OCI-LY3 (cell line): ENCODE data around the gene SYTL3.

Experiments
- H2AFZ ChIP-seq: fragments of 200-600, 300-600 bp; shearing (Covaris generic); 2 replicates; pipeline ENCODE4 v1.6.0; 2014; ENCODE audit warnings: antibody characterized with exemption, low read depth, low read length
- H3K27ac ChIP-seq: fragments of 200-600, 300-600 bp; sonication (generic); 2 replicates; pipeline ENCODE4 v1.5.1; 2014; ENCODE audit warnings: mild to moderate bottlenecking, low read length, moderate library complexity, mixed read lengths
- H3K27me3 ChIP-seq: fragments of 200-600, 300-600 bp; sonication (generic); 2 replicates; pipeline ENCODE4 v1.6.1; 2014; ENCODE audit warnings: low read depth, low read length, mixed read lengths
- H3K36me3 ChIP-seq: fragments of 200-600, 300-600 bp; sonication (generic); replicated peaks from 2 replicates; pipeline ENCODE3; 2014; ENCODE audit warnings: low read depth, low read length, mixed read lengths
- H3K4me1 ChIP-seq: fragments of 300-600, 200-600 bp; sonication (generic); 2 replicates; pipeline ENCODE4 v1.6.1; 2014; ENCODE audit warnings: low read length, mixed read lengths
- H3K4me2 ChIP-seq: fragments of 200-600, 300-600 bp; sonication (generic); 2 replicates; pipeline ENCODE4 v1.6.1; 2014; ENCODE audit warnings: low read length, mixed read lengths
- H3K4me3 ChIP-seq: fragments of 300-600, 200-600 bp; sonication (generic); 2 replicates; pipeline ENCODE4 v1.5.1; 2014; ENCODE audit warnings: antibody characterized with exemption, mild to moderate bottlenecking, low read length, moderate library complexity
- H3K79me2 ChIP-seq: fragments of 300-600, 200-600 bp; shearing (Covaris generic); 2 replicates; pipeline ENCODE4 v1.6.1; 2014; ENCODE audit warnings: mild to moderate bottlenecking, low read length, mixed read lengths
- H3K9ac ChIP-seq: fragments of 300-600, 200-600 bp; shearing (Covaris generic); 2 replicates; pipeline ENCODE4 v1.6.0; 2014; ENCODE audit warnings: mild to moderate bottlenecking, low read length, moderate library complexity
- H3K9me3 ChIP-seq: fragments of 200-600, 300-600 bp; shearing (Covaris generic); 2 replicates; pipeline ENCODE4 v1.6.1; 2014; ENCODE audit warnings: low read length, mixed read lengths; ENCODE audit not compliant: insufficient read depth
- H4K20me1 ChIP-seq: fragments of 200-600, 300-600 bp; sonication (generic); 2 replicates; pipeline ENCODE4 v1.6.1; 2016; ENCODE audit warnings: low read length, mixed read lengths; ENCODE audit not compliant: insufficient read depth
- CTCF ChIP-seq: fragments of 200-600, 300-600 bp; sonication (generic); IDR thresholded peaks from 2 replicates; pipeline ENCODE4 v1.5.1; 2014; ENCODE audit warnings: antibody characterized with exemption, low read length, low read depth
- EZH2phosphoT487 ChIP-seq: fragments of 200-600 bp; shearing (Covaris generic); IDR thresholded peaks from 2 replicates; pipeline ENCODE4 v1.6.1; 2018; ENCODE audit warnings: antibody characterized with exemption, mixed run types, low read depth

Gene SYTL3

GRCh38 chr6:158608221-158608620 lies 41.6 kb upstream of the SYTL3 start:
- no peak overlapping the region for H3K27ac ChIP-seq
- TF ChIP-seq EZH2phosphoT487: no peak
- no peak for TF ChIP-seq CTCF
- H3K79me2 ChIP-seq: no peaks in the 10 kb centered on the region
- H4K20me1 ChIP-seq: no peaks in the 10 kb centered on the region
- H3K4me2 ChIP-seq: no peak overlapping the region
- H3K9me3 ChIP-seq: no peaks in the 10 kb centered on the region
- no peak overlapping the region for H3K9ac ChIP-seq
- H2AFZ ChIP-seq: no peak overlapping the region
- no peaks in the 10 kb centered on the region for H3K4me1 ChIP-seq
- peaks cover 5% of the 10 kb centered on the region for H3K36me3 ChIP-seq
- H3K27me3 ChIP-seq: no peaks in the 10 kb centered on the region
- no peak overlapping the region for H3K4me3 ChIP-seq

GRCh38 chr6:158609455-158610155 lies 40.2 kb upstream of the SYTL3 start:
- Histone ChIP-seq H3K36me3 (peaks cover 8% of the 10 kb centered on the region), H3K79me2 (no peaks in the 10 kb centered on the region), H3K27ac (no peak overlapping the region)

GRCh38 chr6:158610319-158610968 lies 39.4 kb upstream of the SYTL3 start:
- H3K4me1 ChIP-seq: no peaks in the 10 kb centered on the region
- no peak overlapping the region for H3K9ac ChIP-seq
- H3K79me2 ChIP-seq: no peaks in the 10 kb centered on the region
- H3K4me2 ChIP-seq: no peak overlapping the region
- no peak overlapping the region for H2AFZ ChIP-seq
- H3K27me3 ChIP-seq: no peaks in the 10 kb centered on the region
- peaks cover 7% of the 10 kb centered on the region for H3K36me3 ChIP-seq
- TF ChIP-seq EZH2phosphoT487 (no peak), CTCF (no peak)
- H3K9me3 ChIP-seq: no peaks in the 10 kb centered on the region
- H3K27ac ChIP-seq: no peak overlapping the region
- H4K20me1 ChIP-seq: no peaks in the 10 kb centered on the region
- H3K4me3 ChIP-seq: no peak overlapping the region

More at GRCh38 chr6:158609455-158610155, 40.2 kb upstream of the SYTL3 start:
- Histone ChIP-seq H2AFZ (no peak overlapping the region), H3K4me1 (no peaks in the 10 kb centered on the region), H3K9ac (no peak overlapping the region), H3K9me3 (no peaks in the 10 kb centered on the region), H3K4me2 (no peak overlapping the region), H3K4me3 (no peak overlapping the region), H3K27me3 (no peaks in the 10 kb centered on the region), H4K20me1 (no peaks in the 10 kb centered on the region)
- TF ChIP-seq EZH2phosphoT487 (no peak), CTCF (no peak)

DNA sequence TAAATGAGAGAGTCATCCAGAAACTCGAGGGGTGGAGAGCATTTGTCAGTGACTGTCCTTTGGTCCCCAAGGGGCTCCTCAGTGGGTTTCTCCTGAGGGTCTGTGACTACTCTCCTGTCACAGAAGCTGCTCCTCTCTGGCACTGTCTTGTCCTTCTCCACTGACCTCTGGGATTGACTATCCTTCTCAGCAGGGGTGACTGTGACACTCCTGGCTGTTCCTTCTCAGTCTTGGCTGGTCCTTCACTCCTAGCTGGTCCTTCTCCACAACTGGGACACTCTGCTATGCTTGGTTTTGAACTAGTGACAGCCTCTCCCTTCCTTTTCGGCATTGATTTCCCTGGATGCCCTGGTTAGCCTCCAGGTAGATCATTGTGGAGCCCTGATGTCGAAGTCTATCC lies 38.8 kb upstream of the SYTL3 start:
- H3K4me2 ChIP-seq: no peak overlapping the region
- peaks cover 3% of the 10 kb centered on the region for H3K36me3 ChIP-seq
- no peaks in the 10 kb centered on the region for H3K9me3 ChIP-seq
- no peaks in the 10 kb centered on the region for H4K20me1 ChIP-seq
- no peak overlapping the region for H3K9ac ChIP-seq
- H2AFZ ChIP-seq: no peak overlapping the region
- no peak for TF ChIP-seq CTCF
- no peak for TF ChIP-seq EZH2phosphoT487
- no peak overlapping the region for H3K27ac ChIP-seq
- H3K27me3 ChIP-seq: no peaks in the 10 kb centered on the region
- no peaks in the 10 kb centered on the region for H3K4me1 ChIP-seq
- no peaks in the 10 kb centered on the region for H3K79me2 ChIP-seq
- H3K4me3 ChIP-seq: no peak overlapping the region
